GM10248 (cell line): ENCODE measurements around the gene CRTAC1.

ENCODE experiments used
- CTCF ChIA-PET: fragments of 300-600 bp; sonication (Branson Sonifier 250); formaldehyde crosslinking; extraction: SDS; loops from one replicate; lab custom pipeline; 2021; ENCODE audit warnings: antibody characterized with exemption; lab: Yijun Ruan, JAX
- POLR2A ChIA-PET: fragments of 350-650 bp; sonication (Branson Sonifier 250); formaldehyde crosslinking; extraction: SDS; loops from one replicate; lab custom pipeline; 2020; ENCODE audit warnings: antibody characterized with exemption; lab: Yijun Ruan, JAX
- DNase-seq: peaks from one replicate; pipeline ENCODE4 v3.0.0; 2012; ENCODE audit errors: extremely low spot score
- TF ChIP-seq, protein P1 (sequence below): IDR thresholded peaks from 2 replicates; pipeline ENCODE4 v1.5.1; 2012; ENCODE audit warnings: mild to moderate bottlenecking, low read depth; ENCODE audit errors: extremely low read depth, missing control alignments, control extremely low read depth

The CRTAC1 gene

GRCh38 chr10:98012644-98013043 lies 17.8 kb downstream of the CRTAC1 start:
- CTCF ChIA-PET = interaction anchor here (1.0 to 2.1 kb wide), 4 partner anchors 28 to 98 kb away, joined by 4 to 9 read pairs (median 4); no protein-coding TSS in a partner anchor
- TF ChIP-seq, protein P1, sequence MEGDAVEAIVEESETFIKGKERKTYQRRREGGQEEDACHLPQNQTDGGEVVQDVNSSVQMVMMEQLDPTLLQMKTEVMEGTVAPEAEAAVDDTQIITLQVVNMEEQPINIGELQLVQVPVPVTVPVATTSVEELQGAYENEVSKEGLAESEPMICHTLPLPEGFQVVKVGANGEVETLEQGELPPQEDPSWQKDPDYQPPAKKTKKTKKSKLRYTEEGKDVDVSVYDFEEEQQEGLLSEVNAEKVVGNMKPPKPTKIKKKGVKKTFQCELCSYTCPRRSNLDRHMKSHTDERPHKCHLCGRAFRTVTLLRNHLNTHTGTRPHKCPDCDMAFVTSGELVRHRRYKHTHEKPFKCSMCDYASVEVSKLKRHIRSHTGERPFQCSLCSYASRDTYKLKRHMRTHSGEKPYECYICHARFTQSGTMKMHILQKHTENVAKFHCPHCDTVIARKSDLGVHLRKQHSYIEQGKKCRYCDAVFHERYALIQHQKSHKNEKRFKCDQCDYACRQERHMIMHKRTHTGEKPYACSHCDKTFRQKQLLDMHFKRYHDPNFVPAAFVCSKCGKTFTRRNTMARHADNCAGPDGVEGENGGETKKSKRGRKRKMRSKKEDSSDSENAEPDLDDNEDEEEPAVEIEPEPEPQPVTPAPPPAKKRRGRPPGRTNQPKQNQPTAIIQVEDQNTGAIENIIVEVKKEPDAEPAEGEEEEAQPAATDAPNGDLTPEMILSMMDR = no peak
- POLR2A ChIA-PET = no interaction called here
- DNase-seq = no peak

DNA sequence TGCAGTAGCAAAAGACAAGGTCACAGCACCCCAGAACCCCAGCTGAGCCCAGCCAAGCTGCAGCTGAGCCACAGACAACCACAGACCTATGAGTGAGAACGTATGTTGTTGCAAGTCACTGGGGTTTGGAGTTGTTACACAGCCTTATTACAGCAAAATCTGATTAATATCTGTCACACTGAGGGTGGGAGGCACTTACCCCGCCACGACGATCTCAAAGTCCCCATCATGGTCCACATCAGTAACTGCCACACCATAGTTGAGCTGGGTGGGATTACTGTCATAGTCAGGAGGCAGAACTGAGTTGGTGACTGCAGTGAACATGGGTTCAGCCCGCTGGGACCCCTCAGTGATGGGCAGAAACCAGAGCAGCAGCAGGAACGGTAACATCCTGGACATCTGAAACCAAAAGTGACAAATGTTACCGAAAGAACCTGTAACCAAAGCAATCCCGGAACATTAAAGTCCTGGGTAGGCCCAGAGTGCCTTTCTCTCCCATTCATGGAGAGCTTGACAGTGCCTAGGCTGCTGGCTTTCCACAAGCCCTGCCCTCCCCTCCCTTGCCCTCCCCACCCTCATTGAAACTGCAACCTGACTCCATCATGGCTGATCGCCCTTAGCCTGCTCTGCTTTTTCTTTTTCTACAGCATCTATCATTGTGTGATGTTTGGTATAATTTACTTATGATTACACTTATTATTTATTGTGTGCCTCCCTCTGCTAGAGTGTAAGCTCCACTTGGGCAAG lies 19.3 kb downstream of the CRTAC1 start:
- no peak for DNase-seq
- TF ChIP-seq, protein P1 = no peak
- ChIA-PET POLR2A (no interaction called here), CTCF (interaction anchor here (2.0 kb wide), 1 partner anchor 30 kb away, joined by 4 read pairs; no protein-coding TSS in a partner anchor)

DNA sequence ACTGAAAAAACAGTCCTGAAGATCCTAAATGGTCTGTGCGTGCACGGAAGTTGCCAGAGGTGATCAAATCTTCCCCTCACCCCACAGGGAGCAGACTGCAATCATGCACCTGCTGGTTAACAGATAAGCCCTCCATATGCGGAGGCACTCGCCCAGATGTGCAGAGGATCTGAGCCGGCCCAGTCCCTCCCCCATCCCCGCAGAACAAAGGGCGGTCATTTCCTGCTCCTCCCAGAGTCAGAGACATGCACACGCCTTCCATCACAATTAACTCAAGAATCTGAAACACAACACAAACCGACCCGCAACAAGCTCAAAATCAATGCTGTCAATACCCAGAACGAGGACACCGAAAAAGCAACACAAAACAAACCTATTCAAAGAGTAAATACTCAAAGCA lies 24.2 kb downstream of the CRTAC1 start:
- TF ChIP-seq, protein P1 = no peak
- ChIA-PET CTCF (interaction anchor here (1.1 to 2.4 kb wide), 2 partner anchors 36 to 213 kb away, joined by 4 to 6 read pairs; no protein-coding TSS in a partner anchor), POLR2A (no interaction called here)
- no peak for DNase-seq

DNA sequence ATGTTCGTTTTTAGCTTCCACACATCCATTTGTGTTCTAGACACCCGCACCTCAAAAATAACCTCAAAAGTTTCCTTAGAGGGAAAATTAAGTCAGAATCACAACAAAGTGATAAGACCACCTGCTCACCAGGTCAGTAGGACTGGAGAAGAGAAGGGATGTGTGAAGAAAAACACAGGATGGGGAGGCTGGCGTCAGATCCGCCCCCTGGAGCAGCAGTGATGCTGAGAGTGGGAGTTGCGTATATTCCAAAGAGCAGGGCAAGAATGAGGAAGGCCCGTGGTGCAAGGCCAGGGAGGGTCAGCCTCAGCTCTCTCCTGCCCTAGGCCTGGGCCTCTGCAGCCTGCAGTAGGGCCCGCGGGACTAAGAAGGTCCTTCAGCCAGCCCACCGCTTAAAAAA lies 28.7 kb downstream of the CRTAC1 start:
- ChIA-PET POLR2A (no interaction called here), CTCF (interaction anchor here (0.8 kb wide), 1 partner anchor 39 kb away, joined by 3 read pairs; no protein-coding TSS in a partner anchor)
- no peak for DNase-seq
- TF ChIP-seq, protein P1 = no peak

DNA sequence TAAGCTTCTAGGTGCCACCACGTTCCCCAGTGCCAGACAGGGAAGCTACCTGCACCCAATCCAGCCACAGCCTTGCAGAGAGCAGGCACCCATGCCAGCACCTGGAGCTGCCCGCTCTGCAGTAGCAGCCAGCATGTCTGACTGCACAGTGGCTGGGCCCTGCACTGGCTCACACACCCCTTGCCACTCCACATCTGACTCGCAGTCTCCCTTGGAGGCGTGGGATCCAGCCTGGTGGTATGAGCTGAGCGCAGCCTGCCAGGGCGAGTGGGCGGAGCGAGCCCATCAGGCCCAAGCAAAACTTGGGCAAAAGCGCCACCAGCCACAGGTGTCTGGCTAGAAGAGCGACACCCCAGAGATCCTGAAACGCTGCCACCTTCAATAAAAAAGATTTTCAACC lies 30.1 kb downstream of the CRTAC1 start:
- DNase-seq = no peak
- TF ChIP-seq, protein P1 = no peak
- ChIA-PET CTCF (interaction anchor here (1.0 kb wide), 1 partner anchor 46 kb away, joined by 3 read pairs; no protein-coding TSS in a partner anchor), POLR2A (no interaction called here)

DNA sequence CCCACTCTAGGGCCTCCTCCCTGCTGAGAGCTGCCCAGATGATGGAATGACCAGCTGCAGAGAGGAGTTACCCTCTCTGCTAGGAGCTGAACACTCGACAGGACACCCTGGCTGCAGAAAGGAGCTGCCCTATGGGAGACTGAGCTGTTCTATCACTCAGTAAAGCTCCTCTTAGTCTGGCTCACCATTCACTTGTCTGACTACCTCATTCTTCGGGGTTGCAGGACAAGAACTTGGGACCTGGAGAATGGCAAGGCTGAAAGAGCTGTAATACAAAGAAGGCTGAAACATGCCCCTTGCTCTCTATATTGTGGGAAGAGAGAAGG lies 30.5 kb downstream of the CRTAC1 start:
- TF ChIP-seq, protein P1 = no peak
- DNase-seq = no peak
- ChIA-PET CTCF (interaction anchor here (1.0 kb wide), 1 partner anchor 46 kb away, joined by 3 read pairs; no protein-coding TSS in a partner anchor), POLR2A (no interaction called here)
